Measurements from ENCODE around the gene ST6GALNAC1. TPM values are rescaled to one million over a fixed set of nuclear protein-coding genes. Genes with fewer than 3 reads are reported as not detected.

Gene ST6GALNAC1
- total and polyA plus RNA-seq, 2 experiments from 2014 or later, result 17.7 to 27.6 TPM

- no peaks in the 10 kb centered on the region for H3K4me1 ChIP-seq (ENCODE audit: insufficient read depth)
- no peak overlapping the region for H3K4me3 ChIP-seq
- 92% methylated on average over 7 of the region's 7 CpGs for WGBS (ENCODE audit: low lambda C conversion rate, missing lambda C conversion rate)
- H3K79me2 ChIP-seq, result no peaks in the 10 kb centered on the region
- H3K4me2 ChIP-seq, result no peak overlapping the region
- no peaks in the 10 kb centered on the region for H3K9me2 ChIP-seq (replicated peaks; ENCODE audit: insufficient read depth)
- no peak overlapping the region for H2AFZ ChIP-seq
- H3K9me3 ChIP-seq (ENCODE audit: low read depth), result no peaks in the 10 kb centered on the region
- no peak for TF ChIP-seq EZH2 (IDR thresholded peaks at IDR 0.05; ENCODE audit: borderline replicate concordance)
- no peak for TF ChIP-seq EZH2phosphoT487 (IDR thresholded peaks at IDR 0.05; ENCODE audit: low read depth, severe bottlenecking, unreplicated experiment)
- no peak for TF ChIP-seq CTCF (IDR thresholded peaks at IDR 0.05; ENCODE audit: poor library complexity)
- no peaks in the 10 kb centered on the region for H3K36me3 ChIP-seq (replicated peaks; ENCODE audit: insufficient read depth, low read depth)
- peak overlapping the region; percentile 44 for H3K27ac ChIP-seq
- DNase-seq (ENCODE audit: low spot score), result no peak
- peaks cover 2% of the 10 kb centered on the region for H3K27me3 ChIP-seq
- no peaks in the 10 kb centered on the region for H4K20me1 ChIP-seq (ENCODE audit: insufficient read depth, poor library complexity, severe bottlenecking)
Observed at GRCh38 chr17:76577876-76578275, 65.7 kb downstream of the ST6GALNAC1 start.

DNA sequence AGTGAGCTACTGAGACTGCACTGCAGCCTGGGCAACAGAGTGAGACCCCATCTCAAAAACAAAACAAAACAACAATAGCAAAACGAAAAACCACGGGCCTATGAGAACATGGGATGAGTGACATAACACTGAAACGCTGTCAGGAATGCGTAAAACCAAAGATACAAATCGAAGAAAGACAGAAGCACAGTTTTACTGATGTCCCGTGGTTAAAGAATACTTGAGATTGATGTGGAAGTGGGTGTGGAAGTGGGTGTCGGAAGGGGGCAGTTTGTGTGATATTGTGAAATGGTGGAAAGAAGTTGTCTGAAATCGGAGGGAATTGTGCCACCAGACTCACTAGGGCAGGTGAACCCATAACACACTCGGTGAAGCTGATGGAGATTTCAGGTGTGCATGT lies 67.4 kb downstream of the ST6GALNAC1 start:
- Histone ChIP-seq H3K36me3 (replicated peaks; ENCODE audit: insufficient read depth, low read depth) (no peaks in the 10 kb centered on the region), H3K4me1 (ENCODE audit: insufficient read depth) (no peaks in the 10 kb centered on the region), H3K4me2 (no peak overlapping the region), H3K79me2 (no peaks in the 10 kb centered on the region), H3K4me3 (no peak overlapping the region), H3K9me2 (replicated peaks; ENCODE audit: insufficient read depth) (no peaks in the 10 kb centered on the region), H4K20me1 (ENCODE audit: insufficient read depth, poor library complexity, severe bottlenecking) (no peaks in the 10 kb centered on the region), H3K27me3 (no peaks in the 10 kb centered on the region), H2AFZ (no peak overlapping the region), H3K27ac (no peak overlapping the region), H3K9me3 (ENCODE audit: low read depth) (no peaks in the 10 kb centered on the region)
- no peak for DNase-seq (ENCODE audit: low spot score)
- 94% methylated on average over 9 of the region's 9 CpGs for WGBS (ENCODE audit: low lambda C conversion rate, missing lambda C conversion rate)
- TF ChIP-seq EZH2 (IDR thresholded peaks at IDR 0.05; ENCODE audit: borderline replicate concordance), result no peak
- TF ChIP-seq EZH2phosphoT487 (IDR thresholded peaks at IDR 0.05; ENCODE audit: low read depth, severe bottlenecking, unreplicated experiment), result no peak
- TF ChIP-seq CTCF (IDR thresholded peaks at IDR 0.05; ENCODE audit: poor library complexity), result no peak

GRCh38 chr17:76575570-76575969 lies 68.0 kb downstream of the ST6GALNAC1 start:
- WGBS (ENCODE audit: low lambda C conversion rate, missing lambda C conversion rate), result 83% methylated on average over 5 of the region's 5 CpGs
- no peak for DNase-seq (ENCODE audit: low spot score)
- H3K27ac ChIP-seq, result no peak overlapping the region
- no peak overlapping the region for H2AFZ ChIP-seq
- no peaks in the 10 kb centered on the region for H3K9me2 ChIP-seq (replicated peaks; ENCODE audit: insufficient read depth)
- no peak overlapping the region for H3K4me2 ChIP-seq
- H4K20me1 ChIP-seq (ENCODE audit: insufficient read depth, poor library complexity, severe bottlenecking), result no peaks in the 10 kb centered on the region
- TF ChIP-seq EZH2 (IDR thresholded peaks at IDR 0.05; ENCODE audit: borderline replicate concordance) (no peak), CTCF (IDR thresholded peaks at IDR 0.05; ENCODE audit: poor library complexity) (no peak), EZH2phosphoT487 (IDR thresholded peaks at IDR 0.05; ENCODE audit: low read depth, severe bottlenecking, unreplicated experiment) (no peak)
- H3K4me3 ChIP-seq, result no peak overlapping the region
- no peaks in the 10 kb centered on the region for H3K4me1 ChIP-seq (ENCODE audit: insufficient read depth)
- H3K9me3 ChIP-seq (ENCODE audit: low read depth), result no peaks in the 10 kb centered on the region
- H3K36me3 ChIP-seq (replicated peaks; ENCODE audit: insufficient read depth, low read depth), result no peaks in the 10 kb centered on the region
- no peaks in the 10 kb centered on the region for H3K79me2 ChIP-seq
- H3K27me3 ChIP-seq, result no peaks in the 10 kb centered on the region

Small RNAs within 50 kb of the gene (small RNA-seq; reads per million reads assigned to genes)
- gene AC015802.2 (not detected), gene RNU6-227P (not detected)

Other genes with a start within 250 kb of the ST6GALNAC1 start
- 14.6 and 15.2 TPM in 2 replicates for gene UBE2O, start 190.6 kb downstream of the ST6GALNAC1 start, total RNA-seq
- 9.7 and 12.5 TPM in 2 replicates for gene UBE2O, start 190.6 kb downstream of the ST6GALNAC1 start, polyA plus RNA-seq
- gene AANAT, start 176.2 kb downstream of the ST6GALNAC1 start, total RNA-seq, result 0.84 TPM in 1 of 2 replicates, not detected in the other
- 0.92 TPM in 1 of 2 replicates, not detected in the other for gene AANAT, start 176.2 kb downstream of the ST6GALNAC1 start, polyA plus RNA-seq
- 4.9 and 5.5 TPM in 2 replicates for gene RHBDF2, start 142.3 kb downstream of the ST6GALNAC1 start, total RNA-seq
- gene RHBDF2, start 142.3 kb downstream of the ST6GALNAC1 start, polyA plus RNA-seq, result 11.0 and 11.7 TPM in 2 replicates
- 7.8 and 15.5 TPM in 2 replicates for gene CYGB, start 106.0 kb downstream of the ST6GALNAC1 start, total RNA-seq
- gene CYGB, start 106.0 kb downstream of the ST6GALNAC1 start, polyA plus RNA-seq, result 13.8 and 19.2 TPM in 2 replicates
- gene PRCD, start 103.7 kb downstream of the ST6GALNAC1 start, total RNA-seq, result 2.0 and 2.7 TPM in 2 replicates
- 10.2 and 11.6 TPM in 2 replicates for gene PRCD, start 103.7 kb downstream of the ST6GALNAC1 start, polyA plus RNA-seq
- 1.4 and 2.3 TPM in 2 replicates for gene ST6GALNAC2, start 57.9 kb downstream of the ST6GALNAC1 start, total RNA-seq
- 1.8 and 2.8 TPM in 2 replicates for gene ST6GALNAC2, start 57.9 kb downstream of the ST6GALNAC1 start, polyA plus RNA-seq
- 101 and 102 TPM in 2 replicates for gene MXRA7, start 67.2 kb upstream of the ST6GALNAC1 start, total RNA-seq
- gene MXRA7, start 67.2 kb upstream of the ST6GALNAC1 start, polyA plus RNA-seq, result 117 and 138 TPM in 2 replicates
- gene JMJD6, start 82.8 kb upstream of the ST6GALNAC1 start, total RNA-seq, result 19.3 and 19.5 TPM in 2 replicates
- 34.5 and 44.8 TPM in 2 replicates for gene JMJD6, start 82.8 kb upstream of the ST6GALNAC1 start, polyA plus RNA-seq
- gene METTL23, start 83.1 kb upstream of the ST6GALNAC1 start, total RNA-seq, result 36.6 and 36.8 TPM in 2 replicates
- gene METTL23, start 83.1 kb upstream of the ST6GALNAC1 start, polyA plus RNA-seq, result 48.0 and 56.5 TPM in 2 replicates
- gene SRSF2, start 93.6 kb upstream of the ST6GALNAC1 start, total RNA-seq, result 152 and 157 TPM in 2 replicates
- gene SRSF2, start 93.6 kb upstream of the ST6GALNAC1 start, polyA plus RNA-seq, result 152 and 173 TPM in 2 replicates
- gene MFSD11, start 94.4 kb upstream of the ST6GALNAC1 start, total RNA-seq, result 59.4 and 66.6 TPM in 2 replicates
- 35.4 and 43.5 TPM in 2 replicates for gene MFSD11, start 94.4 kb upstream of the ST6GALNAC1 start, polyA plus RNA-seq
- 0.60 and 1.1 TPM in 2 replicates for gene MGAT5B, start 224.6 kb upstream of the ST6GALNAC1 start, total RNA-seq
- 0.89 TPM in 1 of 2 replicates, not detected in the other for gene MGAT5B, start 224.6 kb upstream of the ST6GALNAC1 start, polyA plus RNA-seq